ENCODE measurements around the gene UTP25.

The UTP25 gene

GRCh38 chr1:209880031-209880430, 52.3 kb downstream of the UTP25 start:
- TF ChIP-seq SNAI2 (CRISPR knock-in tag; IDR thresholded peaks at IDR 0.05) = no peak
- no peak for TF ChIP-seq ARNTL (CRISPR knock-in tag; IDR thresholded peaks at IDR 0.05; ENCODE audit: borderline replicate concordance, low read depth)
- no peak for TF ChIP-seq ZFP30 (CRISPR knock-in tag; IDR thresholded peaks at IDR 0.05)
- TF ChIP-seq TCF4 (CRISPR knock-in tag; IDR thresholded peaks at IDR 0.05; ENCODE audit: borderline replicate concordance) = no peak
- TF ChIP-seq RARB (CRISPR knock-in tag; IDR thresholded peaks at IDR 0.05) = no peak
- TF ChIP-seq TOX (CRISPR knock-in tag; IDR thresholded peaks at IDR 0.05; ENCODE audit: borderline replicate concordance) = no peak
- no peak for TF ChIP-seq CSRNP3 (CRISPR knock-in tag; IDR thresholded peaks at IDR 0.05)
- no peak for TF ChIP-seq PPARA (CRISPR knock-in tag; IDR thresholded peaks at IDR 0.05; ENCODE audit: borderline replicate concordance)
- TF ChIP-seq TSHZ2 (CRISPR knock-in tag; IDR thresholded peaks at IDR 0.05) = no peak
- ATAC-seq = no peak

GRCh38 chr1:209881619-209882018, 53.8 kb downstream of the UTP25 start:
- TF ChIP-seq ZFP30 (CRISPR knock-in tag; IDR thresholded peaks at IDR 0.05) = no peak
- no peak for TF ChIP-seq SNAI2 (CRISPR knock-in tag; IDR thresholded peaks at IDR 0.05)
- TF ChIP-seq TCF4 (CRISPR knock-in tag; IDR thresholded peaks at IDR 0.05; ENCODE audit: borderline replicate concordance) = no peak
- no peak for TF ChIP-seq ARNTL (CRISPR knock-in tag; IDR thresholded peaks at IDR 0.05; ENCODE audit: borderline replicate concordance, low read depth)
- no peak for TF ChIP-seq CSDC2 (CRISPR knock-in tag; IDR thresholded peaks at IDR 0.05)
- TF ChIP-seq CREB5 (CRISPR knock-in tag; IDR thresholded peaks at IDR 0.05; ENCODE audit: low read depth) = no peak
- no peak for TF ChIP-seq CSRNP3 (CRISPR knock-in tag; IDR thresholded peaks at IDR 0.05)
- no peak for TF ChIP-seq TOX (CRISPR knock-in tag; IDR thresholded peaks at IDR 0.05; ENCODE audit: borderline replicate concordance)
- TF ChIP-seq RARB (CRISPR knock-in tag; IDR thresholded peaks at IDR 0.05) = no peak
- TF ChIP-seq PATZ1 (CRISPR knock-in tag; IDR thresholded peaks at IDR 0.05; ENCODE audit: borderline replicate concordance) = no peak
- TF ChIP-seq ESRRG (CRISPR knock-in tag; IDR thresholded peaks at IDR 0.05) = no peak
- no peak for TF ChIP-seq OSR1 (CRISPR knock-in tag; IDR thresholded peaks at IDR 0.05)
- TF ChIP-seq TSHZ2 (CRISPR knock-in tag; IDR thresholded peaks at IDR 0.05) = no peak
- TF ChIP-seq ZNF70 (CRISPR knock-in tag; IDR thresholded peaks at IDR 0.05) = no peak
- no peak for ATAC-seq

GRCh38 chr1:209882286-209882685, 54.5 kb downstream of the UTP25 start:
- TF ChIP-seq ESRRG (CRISPR knock-in tag; IDR thresholded peaks at IDR 0.05) (no peak), ZNF565 (CRISPR knock-in tag; conservative IDR thresholded peaks at IDR 0.05; ENCODE audit: low read depth) (no peak), BACH2 (CRISPR knock-in tag; IDR thresholded peaks at IDR 0.05; ENCODE audit: borderline replicate concordance) (no peak), CSDC2 (CRISPR knock-in tag; IDR thresholded peaks at IDR 0.05) (no peak)
- no peak for ATAC-seq
